Ishikawa (cell line): Measurements from ENCODE around the gene PIP4K2B.

ENCODE experiments used
- CEBPB ChIP-seq: IDR thresholded peaks from 2 replicates; pipeline ENCODE4 v1.6.1; 2012
- CREB1 ChIP-seq: IDR thresholded peaks from 2 replicates; pipeline ENCODE4 v1.6.1; 2012; ENCODE audit warnings: low read depth
- EGR1 ChIP-seq: IDR thresholded peaks from 2 replicates; pipeline ENCODE4 v1.6.1; 2012
- FOXM1 ChIP-seq: IDR thresholded peaks from 2 replicates; pipeline ENCODE4 v1.6.1; 2012; ENCODE audit warnings: low read depth, borderline replicate concordance
- REST ChIP-seq: IDR thresholded peaks from 2 replicates; pipeline ENCODE4 v1.6.1; 2012; ENCODE audit warnings: low read depth, mild to moderate bottlenecking
- TAF1 ChIP-seq: IDR thresholded peaks from 2 replicates; pipeline ENCODE4 v1.6.1; 2012; ENCODE audit warnings: low read depth, mild to moderate bottlenecking
- ZBTB7A ChIP-seq: IDR thresholded peaks from 2 replicates; pipeline ENCODE4 v1.6.1; 2012; ENCODE audit warnings: low read depth

- TF ChIP-seq ZBTB7A (no peak), CREB1 (no peak), REST (no peak), TAF1 (no peak), EGR1 (no peak), CEBPB (no peak), FOXM1 (no peak)
These were observed 82.1 kb downstream of the PIP4K2B start for GRCh38 chr17:38717139-38717745.
